Smooth muscle cell (in vitro differentiated cells): ENCODE measurements around the gene TCAIM. TPM values are rescaled to one million over a fixed set of nuclear protein-coding genes. Genes with fewer than 3 reads are reported as not detected.

Source experiments
- DNase-seq: peaks from one replicate; lab custom pipeline; 2025; ENCODE audit not compliant: unreplicated experiment; lab: John Stamatoyannopoulos, UW
- H2AFZ ChIP-seq: fragments of 200-600 bp; sonication (generic); 2 replicates; pipeline ENCODE4 v1.6.0; 2016; ENCODE audit warnings: antibody characterized with exemption, low read depth, mild to moderate bottlenecking
- H3F3A ChIP-seq: fragments of 200-600 bp; sonication (generic); 2 replicates; pipeline ENCODE4 v1.6.0; 2017; ENCODE audit warnings: antibody characterized with exemption, low read depth
- H3K27ac ChIP-seq: fragments of 200-600 bp; sonication (generic); 2 replicates; pipeline ENCODE4 v1.5.1; 2016; ENCODE audit warnings: low read depth, mild to moderate bottlenecking
- H3K27me3 ChIP-seq: fragments of 200-600 bp; sonication (generic); 2 replicates; pipeline ENCODE4 v1.6.1; 2016; ENCODE audit warnings: low read depth, mild to moderate bottlenecking
- H3K36me3 ChIP-seq: fragments of 200-600 bp; sonication (generic); 2 replicates; pipeline ENCODE4 v1.5.1; 2016; ENCODE audit warnings: low read depth
- H3K4me1 ChIP-seq: fragments of 200-600 bp; sonication (generic); 2 replicates; pipeline ENCODE4 v1.5.1; 2016; ENCODE audit warnings: low read depth
- H3K4me2 ChIP-seq: fragments of 200-600 bp; sonication (generic); 2 replicates; pipeline ENCODE4 v1.6.0; 2016; ENCODE audit warnings: mild to moderate bottlenecking
- H3K4me3 ChIP-seq: fragments of 200-600 bp; sonication (generic); 2 replicates; pipeline ENCODE4 v1.5.1; 2016; ENCODE audit warnings: mild to moderate bottlenecking
- H3K79me2 ChIP-seq: fragments of 200-600 bp; sonication (generic); 2 replicates; pipeline ENCODE4 v1.6.0; 2016; ENCODE audit warnings: low read depth, mild to moderate bottlenecking
- H3K9ac ChIP-seq: fragments of 200-600 bp; sonication (generic); 2 replicates; pipeline ENCODE4 v1.6.0; 2016; ENCODE audit warnings: low read depth
- H3K9me3 ChIP-seq: fragments of 200-600 bp; sonication (generic); replicated peaks from 2 replicates; pipeline ENCODE4 v1.5.1; 2016; ENCODE audit warnings: low read depth
- H4K20me1 ChIP-seq: fragments of 200-600 bp; sonication (generic); 2 replicates; pipeline ENCODE4 v1.6.0; 2016; ENCODE audit warnings: low read depth
- CTCF ChIP-seq: fragments of 200-600 bp; sonication (generic); IDR thresholded peaks from 2 replicates; pipeline ENCODE4 v1.5.1; 2017; ENCODE audit warnings: borderline replicate concordance, mild to moderate bottlenecking, antibody characterized with exemption; ENCODE audit not compliant: insufficient read depth, poor library complexity, severe bottlenecking
- WGBS: methylation state at CpG from one replicate; pipeline ENCODE4 v1.1.7; 2016; ENCODE audit warnings: low lambda C conversion rate; 5-methylcytosine and 5-hydroxymethylcytosine counted together
- polyA plus RNA-seq: library from polyadenylated mRNA; unstranded; fragments of >200 nt; fragmentation: Nextera tagmentation; extraction: Ambion mirVana; gene quantifications from 2 replicates; pipeline ENCODE4 v1.2.1, GENCODE V29; 2016
- total RNA-seq: library from RNA; depleted of rRNA; stranded (reverse); fragments of >200 nt; gene quantifications from 2 replicates; pipeline ENCODE4 v1.2.3, GENCODE V29; 2014

Gene TCAIM
- total and polyA plus RNA-seq, 2 experiments from 2014 or later = 10.7 to 23.1 TPM

DNA sequence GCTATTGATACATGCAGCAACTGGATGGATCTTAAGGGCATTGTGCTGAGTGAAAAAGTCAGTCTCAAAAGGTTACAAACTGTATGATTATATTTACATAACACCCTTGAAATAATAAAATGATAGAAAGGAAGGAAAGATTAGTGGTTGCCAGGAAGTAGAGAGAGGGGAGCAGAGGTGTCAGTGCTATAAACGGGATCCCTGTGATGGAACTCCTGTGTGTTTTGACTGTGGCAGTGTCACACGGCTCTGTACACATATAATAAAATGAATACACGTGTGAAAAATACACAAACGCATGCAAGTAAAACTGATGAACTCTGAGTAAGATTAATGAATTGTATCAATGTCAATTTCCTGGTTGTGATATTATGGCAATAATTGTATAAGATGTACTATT is 60.3 kb downstream of the TCAIM start:
- Histone ChIP-seq H3K27ac (no peak overlapping the region), H3K4me3 (no peak overlapping the region), H3K4me1 (no peaks in the 10 kb centered on the region), H3K9me3 (no peaks in the 10 kb centered on the region), H3K79me2 (no peaks in the 10 kb centered on the region), H3F3A (no peaks in the 10 kb centered on the region), H4K20me1 (no peaks in the 10 kb centered on the region), H3K4me2 (no peak overlapping the region), H2AFZ (no peak overlapping the region), H3K9ac (no peak overlapping the region), H3K36me3 (no peaks in the 10 kb centered on the region), H3K27me3 (no peaks in the 10 kb centered on the region)
- no peak for DNase-seq
- WGBS = 92% methylated on average over 4 of the region's 4 CpGs
- TF ChIP-seq CTCF = no peak

- Histone ChIP-seq H3K9me3 (no peaks in the 10 kb centered on the region), H3K79me2 (no peaks in the 10 kb centered on the region), H3K27me3 (no peaks in the 10 kb centered on the region), H3K36me3 (no peaks in the 10 kb centered on the region), H3F3A (no peaks in the 10 kb centered on the region), H3K27ac (no peak overlapping the region), H3K4me3 (no peak overlapping the region), H3K4me1 (no peaks in the 10 kb centered on the region), H3K4me2 (no peak overlapping the region), H2AFZ (no peak overlapping the region), H4K20me1 (no peaks in the 10 kb centered on the region), H3K9ac (no peak overlapping the region)
- 87% methylated on average over 2 of the region's 2 CpGs for WGBS
- no peak for TF ChIP-seq CTCF
- DNase-seq = no peak
Measured at GRCh38 chr3:44400771-44401170, 62.2 kb downstream of the TCAIM start.

DNA sequence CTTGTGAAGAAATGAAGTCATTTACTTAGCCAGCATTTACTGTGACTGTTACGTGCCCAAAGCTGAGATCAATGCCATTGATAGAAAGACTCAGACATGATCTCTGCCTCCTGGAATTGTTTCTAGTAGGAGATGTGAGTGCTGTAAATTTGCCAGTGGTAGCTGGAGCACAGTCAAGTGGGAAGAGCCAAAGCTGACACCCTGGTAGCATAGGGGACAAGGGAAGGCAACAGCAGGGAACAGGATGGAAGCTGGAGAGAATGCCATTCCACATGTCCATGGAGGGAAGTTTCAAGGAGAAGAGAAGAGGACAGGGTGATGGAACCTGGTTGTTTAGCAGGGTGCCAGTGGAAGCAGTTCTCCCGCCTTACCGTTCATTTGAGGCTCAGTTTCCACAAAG is 64.0 kb downstream of the TCAIM start:
- Histone ChIP-seq H3K9me3 (no peaks in the 10 kb centered on the region), H3K4me3 (no peak overlapping the region), H3K27ac (no peak overlapping the region), H3K4me2 (no peak overlapping the region), H4K20me1 (no peaks in the 10 kb centered on the region), H3K9ac (no peak overlapping the region), H3K4me1 (no peaks in the 10 kb centered on the region), H3F3A (no peaks in the 10 kb centered on the region), H3K36me3 (no peaks in the 10 kb centered on the region), H3K27me3 (no peaks in the 10 kb centered on the region), H3K79me2 (no peaks in the 10 kb centered on the region), H2AFZ (no peak overlapping the region)
- DNase-seq = no peak
- TF ChIP-seq CTCF = no peak
- WGBS = 97% methylated on average over 3 of the region's 3 CpGs

- no peak for DNase-seq
- no peak for TF ChIP-seq CTCF
Measured at GRCh38 chr3:44409640-44410410, 71.3 kb downstream of the TCAIM start.

More at GRCh38 chr3:44409640-44410410, 71.3 kb downstream of the TCAIM start:
- Histone ChIP-seq H3K27ac (no peak overlapping the region), H3K79me2 (no peaks in the 10 kb centered on the region), H3K36me3 (no peaks in the 10 kb centered on the region), H3K27me3 (no peaks in the 10 kb centered on the region), H3F3A (no peaks in the 10 kb centered on the region), H4K20me1 (no peaks in the 10 kb centered on the region), H2AFZ (no peak overlapping the region), H3K9ac (no peak overlapping the region), H3K4me1 (no peaks in the 10 kb centered on the region), H3K4me3 (no peak overlapping the region), H3K4me2 (no peak overlapping the region), H3K9me3 (no peaks in the 10 kb centered on the region)
- 85% methylated on average over 4 of the region's 4 CpGs for WGBS
